CD8-positive, alpha-beta memory T cell (primary cell): ENCODE measurements around the gene BEGAIN. TPM values are rescaled to one million over a fixed set of nuclear protein-coding genes. Genes with fewer than 3 reads are reported as not detected.
A peak's percentile ranks its signal among the peaks of the same experiment; 100 is the strongest.

Source experiments
- CTCF ChIA-PET: fragments of 350-600 bp; sonication (Branson Sonifier 250); formaldehyde crosslinking; loops from one replicate; lab custom pipeline; 2021; ENCODE audit warnings: antibody characterized with exemption; lab: Charles Lee
- POLR2A ChIA-PET: fragments of 350-600 bp; sonication (Branson Sonifier 250); formaldehyde crosslinking; loops from one replicate; lab custom pipeline; 2021; ENCODE audit warnings: antibody characterized with exemption; lab: Charles Lee
- DNase-seq, 5 donors: peaks; one replicate each; pipeline versions ENCODE4 v3.0.0 to v3.0.0-alpha.2; 2020 to 2022; ENCODE audit warnings: mixed read lengths in 1 of 5
- H3K27ac ChIP-seq: one replicate; pipeline ENCODE4 v1.7.0; 2013; ENCODE audit warnings: low read depth, mild to moderate bottlenecking, low read length, moderate library complexity
- H3K27me3 ChIP-seq: 2 replicates; pipeline ENCODE4 v1.7.0; 2013; ENCODE audit warnings: low read length, mild to moderate bottlenecking; ENCODE audit not compliant: insufficient read depth, poor library complexity, severe bottlenecking
- H3K36me3 ChIP-seq: 2 replicates; pipeline ENCODE4 v1.7.0; 2013; ENCODE audit warnings: mild to moderate bottlenecking, low read length, moderate library complexity; ENCODE audit not compliant: insufficient read depth
- H3K4me1 ChIP-seq: 2 replicates; pipeline ENCODE4 v1.7.0; 2013; ENCODE audit warnings: mild to moderate bottlenecking, low read length, moderate library complexity; ENCODE audit not compliant: insufficient read depth
- H3K4me3 ChIP-seq: 2 replicates; pipeline ENCODE4 v1.7.0; 2013; ENCODE audit warnings: mild to moderate bottlenecking, low read length
- H3K9me3 ChIP-seq: 2 replicates; pipeline ENCODE4 v1.7.0; 2013; ENCODE audit warnings: mild to moderate bottlenecking, low read length
- H3K27ac Mint-ChIP-seq, 8 donors: one replicate each; pipeline ENCODE4 v1.8.0; 2020 to 2021; ENCODE audit warnings: mixed read lengths in 8 of 8, mild to moderate bottlenecking in 6 of 8, inconsistent platforms in 3 of 8, moderate library complexity in 3 of 8
- H3K27me3 Mint-ChIP-seq, 2 donors: one replicate each; pipeline ENCODE4 v1.8.0; 2020 to 2021; ENCODE audit warnings: mixed read lengths in 2 of 2, mild to moderate bottlenecking in 1 of 2, moderate library complexity in 1 of 2
- H3K36me3 Mint-ChIP-seq, 3 donors: one replicate each; pipeline ENCODE4 v1.8.0; 2020 to 2021; ENCODE audit warnings: mixed read lengths in 3 of 3, inconsistent platforms in 1 of 3, mild to moderate bottlenecking in 1 of 3
- H3K4me1 Mint-ChIP-seq, 3 donors: one replicate each; pipeline ENCODE4 v1.8.0; 2020 to 2021; ENCODE audit warnings: mixed read lengths in 3 of 3, inconsistent platforms in 1 of 3, mild to moderate bottlenecking in 1 of 3
- H3K4me3 Mint-ChIP-seq, 7 donors: one replicate each; pipeline ENCODE4 v1.8.0; 2020 to 2021; ENCODE audit warnings: mixed read lengths in 7 of 7, mild to moderate bottlenecking in 6 of 7, moderate library complexity in 4 of 7, inconsistent platforms in 2 of 7
- H3K9me3 Mint-ChIP-seq, 5 donors: one replicate each; pipeline ENCODE4 v1.8.0; 2020 to 2022; ENCODE audit warnings: mixed read lengths in 5 of 5, mild to moderate bottlenecking in 3 of 5, moderate library complexity in 2 of 5, inconsistent platforms in 1 of 5
- polyA plus RNA-seq: library from polyadenylated mRNA; unstranded; fragments of 300-500 nt; fragmentation: Illumina TruSeq; gene quantifications from one replicate; pipeline ENCODE4 v1.2.3, GENCODE V29; 2021
- total RNA-seq, 2 experiments: library from RNA; stranded (reverse); gene quantifications; one replicate each; pipeline ENCODE4 v1.2.3, GENCODE V29; 2021

The BEGAIN gene
- total and polyA plus RNA-seq, 3 experiments from 2014 or later, result 0.26 to 2.4 (median 2.4) TPM

DNA sequence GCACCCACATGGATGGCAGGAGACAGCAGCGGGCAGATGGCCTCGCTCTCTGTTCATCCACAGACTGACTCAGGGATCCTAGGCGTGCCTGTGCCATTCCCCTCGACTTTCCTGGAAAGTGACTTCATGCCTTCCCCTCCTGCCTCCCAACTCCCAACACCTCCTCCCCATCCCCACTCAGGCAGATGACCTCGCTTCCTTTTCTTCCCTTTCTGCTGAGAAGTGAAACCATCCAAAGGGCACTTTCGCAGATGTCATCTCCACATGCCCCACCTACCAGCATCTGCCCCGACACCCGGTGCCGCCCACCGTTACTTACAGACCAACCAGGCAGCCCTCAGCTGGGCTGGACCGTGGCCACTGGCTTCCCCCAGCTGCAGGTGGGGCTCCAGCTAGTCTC, 29.6 kb downstream of the BEGAIN start:
- Mint-ChIP-seq H3K4me3 (no peak overlapping the region), H3K4me1 (peaks cover 0 to 3% (median 0%) of the 10 kb centered on the region in 3 donors), H3K9me3 (no peaks in the 10 kb centered on the region), H3K36me3 (no peaks in the 10 kb centered on the region), H3K27me3 (peaks cover 0 to 8% of the 10 kb centered on the region in 2 donors), H3K27ac (no peak overlapping the region)
- H3K4me3 ChIP-seq, result no peak overlapping the region
- POLR2A ChIA-PET, result no interaction called here
- CTCF ChIA-PET, result no interaction called here
- H3K27ac ChIP-seq, result no peak overlapping the region
- no peaks in the 10 kb centered on the region for H3K36me3 ChIP-seq
- H3K27me3 ChIP-seq, result no peaks in the 10 kb centered on the region
- no peaks in the 10 kb centered on the region for H3K9me3 ChIP-seq
- no peak for DNase-seq
- no peaks in the 10 kb centered on the region for H3K4me1 ChIP-seq

DNA sequence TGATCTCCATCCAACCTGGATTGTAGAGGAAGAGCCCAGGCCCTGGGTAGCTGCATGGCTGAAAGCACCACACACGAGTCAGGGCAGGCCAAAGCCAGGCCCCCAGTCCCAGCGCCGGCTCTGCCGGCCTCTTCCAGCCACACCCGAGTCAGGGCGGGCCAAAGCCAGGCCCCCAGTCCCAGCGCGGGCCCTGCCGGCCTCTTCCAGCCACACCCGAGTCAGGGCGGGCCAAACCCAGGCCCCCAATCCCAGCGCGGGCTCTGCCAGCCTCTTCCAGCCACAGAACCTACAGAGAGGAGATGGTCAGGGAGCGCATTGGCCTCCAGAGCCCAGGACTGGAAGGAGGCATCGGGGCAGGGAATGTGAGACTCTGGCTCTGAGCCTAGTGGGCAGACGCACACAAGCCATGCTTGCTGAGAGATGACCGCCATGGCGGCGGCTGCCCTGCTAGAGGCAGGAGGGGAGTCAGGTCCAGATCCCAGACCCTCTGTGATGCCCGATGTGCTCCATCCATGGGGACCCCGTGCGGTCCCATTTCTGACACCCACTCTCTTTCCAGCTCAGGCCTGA, 30.2 kb downstream of the BEGAIN start:
- no peaks in the 10 kb centered on the region for H3K9me3 Mint-ChIP-seq
- no peaks in the 10 kb centered on the region for H3K9me3 ChIP-seq
- DNase-seq, result no peak
- H3K4me1 ChIP-seq, result no peaks in the 10 kb centered on the region
- no peak overlapping the region for H3K4me3 ChIP-seq
- ChIA-PET CTCF (no interaction called here), POLR2A (no interaction called here)
- peaks cover 0 to 3% (median 0%) of the 10 kb centered on the region in 3 donors for H3K4me1 Mint-ChIP-seq
- H3K27me3 Mint-ChIP-seq, result peaks cover 0 to 8% of the 10 kb centered on the region in 2 donors
- H3K27ac ChIP-seq, result no peak overlapping the region
- no peak overlapping the region for H3K4me3 Mint-ChIP-seq
- H3K36me3 Mint-ChIP-seq, result no peaks in the 10 kb centered on the region
- H3K27me3 ChIP-seq, result no peaks in the 10 kb centered on the region
- H3K27ac Mint-ChIP-seq, result no peak overlapping the region
- no peaks in the 10 kb centered on the region for H3K36me3 ChIP-seq

DNA sequence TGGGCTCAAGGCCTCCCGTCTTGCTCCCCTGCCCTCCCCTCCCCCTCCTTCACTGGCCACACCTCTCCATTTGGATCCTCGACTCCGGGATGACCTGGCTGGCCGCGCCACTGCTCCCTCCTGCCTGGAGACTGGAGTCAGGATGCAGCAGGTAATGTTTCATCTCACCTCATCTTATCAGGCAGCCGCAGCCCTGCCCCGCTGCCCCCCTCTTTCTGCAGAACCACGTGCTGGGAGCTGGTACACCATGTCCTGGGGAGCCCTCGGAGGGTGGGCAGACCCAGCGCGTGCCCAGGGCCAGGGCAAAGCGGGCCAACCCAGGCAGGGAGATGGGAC, 31.1 kb downstream of the BEGAIN start:
- Histone ChIP-seq H3K27ac (no peak overlapping the region), H3K36me3 (no peaks in the 10 kb centered on the region), H3K4me1 (no peaks in the 10 kb centered on the region), H3K9me3 (no peaks in the 10 kb centered on the region), H3K27me3 (no peaks in the 10 kb centered on the region), H3K4me3 (no peak overlapping the region)
- no peaks in the 10 kb centered on the region for H3K9me3 Mint-ChIP-seq
- ChIA-PET POLR2A (no interaction called here), CTCF (no interaction called here)
- no peaks in the 10 kb centered on the region for H3K36me3 Mint-ChIP-seq
- H3K4me3 Mint-ChIP-seq, result no peak overlapping the region
- H3K27ac Mint-ChIP-seq, result no peak overlapping the region
- H3K4me1 Mint-ChIP-seq, result peaks cover 0 to 3% (median 0%) of the 10 kb centered on the region in 3 donors
- H3K27me3 Mint-ChIP-seq, result peaks cover 0 to 8% of the 10 kb centered on the region in 2 donors
- DNase-seq, result no peak

DNA sequence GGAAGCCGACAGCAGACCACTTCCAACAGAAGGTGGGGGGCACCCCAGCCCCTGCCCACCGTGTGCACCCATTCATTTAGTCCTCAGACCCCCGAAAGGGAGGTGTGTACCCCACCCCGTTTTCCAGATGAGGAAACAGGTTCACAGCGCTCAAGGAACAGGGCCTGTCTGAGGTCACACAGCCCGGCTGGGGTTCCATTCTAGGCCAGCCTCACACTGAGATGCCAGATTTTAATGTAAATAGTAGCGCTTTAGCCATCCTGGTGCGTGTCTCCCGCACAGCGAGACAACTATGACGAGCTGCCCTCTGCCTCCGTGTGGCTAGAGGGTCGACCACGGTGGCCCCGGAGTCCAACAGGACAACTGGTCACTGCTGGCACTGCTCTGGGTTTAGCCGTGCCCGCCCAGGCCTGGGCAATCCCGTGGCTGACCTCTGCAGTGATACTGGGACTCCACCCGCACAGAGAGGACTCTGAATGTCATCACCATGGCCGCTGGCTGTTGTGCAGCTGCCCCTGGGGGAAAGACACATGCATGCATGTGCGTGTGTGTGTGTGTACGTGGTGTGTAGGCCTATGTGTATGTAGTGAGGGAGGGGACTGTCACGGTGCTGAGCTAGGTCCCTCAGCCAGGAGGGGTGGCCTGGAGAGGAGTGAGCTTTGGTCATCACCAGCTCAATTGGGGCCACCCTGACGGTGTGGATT, 31.6 kb downstream of the BEGAIN start:
- POLR2A ChIA-PET, result no interaction called here
- Histone ChIP-seq H3K9me3 (no peaks in the 10 kb centered on the region), H3K4me1 (no peaks in the 10 kb centered on the region), H3K27ac (no peak overlapping the region), H3K4me3 (no peak overlapping the region), H3K36me3 (no peaks in the 10 kb centered on the region), H3K27me3 (no peaks in the 10 kb centered on the region)
- H3K4me3 Mint-ChIP-seq, result no peak overlapping the region
- H3K27ac Mint-ChIP-seq, result no peak overlapping the region
- peaks cover 0 to 8% of the 10 kb centered on the region in 2 donors for H3K27me3 Mint-ChIP-seq
- H3K36me3 Mint-ChIP-seq, result no peaks in the 10 kb centered on the region
- no peak for DNase-seq
- no peaks in the 10 kb centered on the region for H3K9me3 Mint-ChIP-seq
- CTCF ChIA-PET, result no interaction called here
- peaks cover 0 to 3% (median 0%) of the 10 kb centered on the region in 3 donors for H3K4me1 Mint-ChIP-seq

DNA sequence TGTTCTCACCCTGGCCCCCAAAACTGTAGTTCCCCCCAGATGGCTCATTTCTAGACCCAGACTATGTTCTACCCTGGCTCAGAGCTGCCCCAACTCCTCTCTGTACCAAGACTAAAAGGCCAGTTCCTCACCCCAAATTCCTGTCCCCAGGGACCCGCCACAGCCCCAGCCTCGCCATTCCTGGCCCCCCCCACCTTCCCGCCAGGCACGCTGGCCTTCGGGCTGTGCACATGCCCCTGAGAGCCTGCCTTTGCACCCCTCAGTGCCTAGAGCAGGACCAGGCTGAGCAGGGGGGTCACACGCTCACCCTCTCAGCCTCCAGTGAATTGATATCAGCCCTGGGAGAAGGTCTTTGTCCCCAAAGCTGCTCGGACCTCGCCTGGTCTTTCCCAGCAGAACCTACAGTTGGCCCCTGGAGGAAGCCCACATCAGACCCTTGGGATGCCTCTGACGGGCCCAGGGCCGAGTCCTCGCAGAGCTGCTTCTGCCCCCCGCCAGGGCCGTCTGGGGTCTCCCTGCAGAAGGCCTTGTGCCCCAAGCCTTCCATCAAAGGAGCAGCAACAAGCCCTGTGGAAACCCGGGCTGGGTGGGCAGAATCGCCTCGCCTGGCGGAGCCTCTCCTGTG, 32.4 kb downstream of the BEGAIN start:
- Histone ChIP-seq H3K36me3 (no peaks in the 10 kb centered on the region), H3K27me3 (no peaks in the 10 kb centered on the region), H3K4me1 (no peaks in the 10 kb centered on the region), H3K4me3 (no peak overlapping the region), H3K27ac (no peak overlapping the region), H3K9me3 (no peaks in the 10 kb centered on the region)
- H3K9me3 Mint-ChIP-seq, result no peaks in the 10 kb centered on the region
- no peak overlapping the region for H3K27ac Mint-ChIP-seq
- H3K4me3 Mint-ChIP-seq, result no peak overlapping the region
- CTCF ChIA-PET, result interaction anchor here (0.6 kb wide), 1 partner anchor 9 kb away, joined by 3 read pairs; no protein-coding TSS in a partner anchor
- POLR2A ChIA-PET, result no interaction called here
- H3K4me1 Mint-ChIP-seq, result peaks cover 0 to 3% (median 0%) of the 10 kb centered on the region in 3 donors
- no peaks in the 10 kb centered on the region for H3K36me3 Mint-ChIP-seq
- H3K27me3 Mint-ChIP-seq, result peaks cover 0 to 8% of the 10 kb centered on the region in 2 donors
- no peak for DNase-seq

DNA sequence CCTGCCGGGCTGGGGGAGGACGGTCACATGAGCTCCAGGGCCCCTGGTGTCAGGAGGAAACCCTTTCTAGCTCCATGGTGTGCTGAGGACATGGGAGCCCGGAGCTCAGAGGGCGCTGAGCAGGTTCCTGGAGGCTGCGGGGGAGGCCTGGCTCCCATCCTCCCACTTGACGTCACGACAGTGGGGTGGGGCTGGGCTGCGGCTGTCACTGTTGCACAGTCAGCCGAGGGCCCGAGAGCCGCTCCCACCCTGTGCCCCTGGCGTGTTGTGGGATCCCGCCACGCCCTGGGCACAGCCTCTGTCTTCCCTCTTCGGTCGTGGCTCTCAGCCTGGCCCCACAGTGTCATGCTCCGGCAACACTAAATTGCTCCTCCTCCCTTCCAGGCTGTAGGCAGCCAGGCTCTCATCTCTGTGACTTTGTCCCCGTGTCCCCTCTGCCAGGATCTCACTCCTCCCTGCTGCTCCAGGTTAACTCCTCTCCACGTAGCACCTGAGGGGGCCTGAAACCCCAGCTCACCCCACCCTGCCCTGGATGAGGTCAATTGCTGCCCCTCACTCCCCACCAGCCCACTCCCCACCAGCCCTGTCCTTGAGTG, 33.0 kb downstream of the BEGAIN start:
- ChIA-PET POLR2A (no interaction called here), CTCF (interaction anchor here (0.6 kb wide), 1 partner anchor 8 kb away, joined by 3 read pairs; no protein-coding TSS in a partner anchor)
- DNase-seq, result no peak
- no peak overlapping the region for H3K4me3 Mint-ChIP-seq
- peaks cover 0 to 8% of the 10 kb centered on the region in 2 donors for H3K27me3 Mint-ChIP-seq
- no peak overlapping the region for H3K27ac Mint-ChIP-seq
- peaks cover 0 to 7% (median 2%) of the 10 kb centered on the region in 3 donors for H3K4me1 Mint-ChIP-seq
- H3K9me3 ChIP-seq, result no peaks in the 10 kb centered on the region
- H3K9me3 Mint-ChIP-seq, result no peaks in the 10 kb centered on the region
- H3K27me3 ChIP-seq, result no peaks in the 10 kb centered on the region
- H3K27ac ChIP-seq, result no peak overlapping the region
- H3K4me1 ChIP-seq, result no peaks in the 10 kb centered on the region
- H3K36me3 ChIP-seq, result no peaks in the 10 kb centered on the region
- H3K36me3 Mint-ChIP-seq, result no peaks in the 10 kb centered on the region
- H3K4me3 ChIP-seq, result no peak overlapping the region

DNA sequence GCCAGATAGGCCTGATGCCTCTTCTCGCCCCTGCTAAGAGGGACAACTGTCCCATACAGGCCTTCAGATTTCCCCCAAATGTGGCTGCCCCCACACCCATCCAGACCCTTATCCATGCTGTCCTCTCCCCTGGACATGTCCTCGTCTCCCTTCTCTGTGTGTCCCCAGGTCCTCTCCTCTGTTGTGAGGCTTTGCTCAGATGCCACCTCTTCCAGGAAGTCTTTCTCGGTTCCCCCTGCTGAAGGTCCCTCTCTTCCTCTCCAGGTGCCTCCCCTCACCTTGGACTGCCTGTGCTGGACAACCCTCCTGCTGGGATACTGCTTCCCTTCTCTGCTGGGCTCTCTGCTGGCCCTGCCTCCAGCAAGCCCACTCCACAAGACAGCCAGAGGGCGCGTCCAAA, 33.7 kb downstream of the BEGAIN start:
- H3K4me3 ChIP-seq, result no peak overlapping the region
- H3K36me3 Mint-ChIP-seq, result no peaks in the 10 kb centered on the region
- no peaks in the 10 kb centered on the region for H3K36me3 ChIP-seq
- peak overlapping the region in 1 of 8 donors; percentile 21 for H3K27ac Mint-ChIP-seq
- no peak overlapping the region for H3K4me3 Mint-ChIP-seq
- no peaks in the 10 kb centered on the region for H3K9me3 ChIP-seq
- no peaks in the 10 kb centered on the region for H3K9me3 Mint-ChIP-seq
- no peaks in the 10 kb centered on the region for H3K27me3 ChIP-seq
- CTCF ChIA-PET, result interaction anchor here (1.2 kb wide), 1 partner anchor 92 kb away, joined by 4 read pairs; no protein-coding TSS in a partner anchor
- H3K4me1 ChIP-seq, result peaks cover 7% of the 10 kb centered on the region
- POLR2A ChIA-PET, result no interaction called here
- no peak for DNase-seq
- H3K27ac ChIP-seq, result no peak overlapping the region
- H3K27me3 Mint-ChIP-seq, result peaks cover 0 to 6% of the 10 kb centered on the region in 2 donors
- H3K4me1 Mint-ChIP-seq, result peaks cover 3 to 14% (median 7%) of the 10 kb centered on the region in 3 donors
